Adipose tissue (tissue), 3 donors: ENCODE data around the gene TUFT1. TPM values are rescaled to one million over a fixed set of nuclear protein-coding genes. Genes with fewer than 3 reads are reported as not detected.

Experiments
- H3K27ac ChIP-seq: one replicate; pipeline ENCODE4 v1.5.1; 2013; ENCODE audit warnings: low read depth, low read length
- WGBS, 3 donors: extraction: QIAGEN DNeasy Blood & Tissue Kit; methylation state at CpG; one replicate each; pipeline ENCODE4 v1.1.7; 2013; 5-methylcytosine and 5-hydroxymethylcytosine counted together
- polyA plus RNA-seq, 3 donors: library from polyadenylated mRNA; stranded (reverse); fragments of 200-250 nt; gene quantifications; one replicate each; pipeline ENCODE4 v1.2.3, GENCODE V29; 2013
- donor health status: healthy with polysubstance abuse.
- donor health status: Bipolar disorder and iron deficiency.
- donor health status: healthy.

Gene TUFT1
- polyA plus RNA-seq, 3 donors, result 4.2 to 13.3 (median 4.2) TPM

DNA sequence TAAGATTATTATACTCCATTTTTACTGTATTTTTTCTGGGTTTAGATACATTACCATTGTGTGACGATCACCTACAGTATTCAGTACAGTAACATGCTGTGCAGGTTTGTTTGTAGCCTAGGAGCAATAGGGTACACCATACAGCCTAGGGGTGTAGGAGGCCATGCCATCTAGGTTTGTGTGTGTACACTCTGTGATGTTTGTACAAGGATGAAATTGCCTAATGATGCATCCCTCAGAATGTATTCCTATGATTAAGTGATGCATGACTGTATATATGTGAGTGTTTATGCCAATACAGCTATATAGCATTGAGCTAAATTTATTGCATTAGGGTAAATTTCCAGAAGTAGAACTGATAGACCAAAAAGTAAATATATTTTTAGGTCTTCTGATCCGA, 23.3 kb downstream of the TUFT1 start:
- 45 to 95% (median 47%) methylated on average over 2 of the region's 2 CpGs for WGBS, 3 donors
- no peak overlapping the region for H3K27ac ChIP-seq

- WGBS, 3 donors, result 47 to 66% (median 60%) methylated on average over 5 of the region's 5 CpGs
- H3K27ac ChIP-seq, result no peak overlapping the region
These were observed 25.5 kb downstream of the TUFT1 start for GRCh38 chr1:151565502-151566189.

DNA sequence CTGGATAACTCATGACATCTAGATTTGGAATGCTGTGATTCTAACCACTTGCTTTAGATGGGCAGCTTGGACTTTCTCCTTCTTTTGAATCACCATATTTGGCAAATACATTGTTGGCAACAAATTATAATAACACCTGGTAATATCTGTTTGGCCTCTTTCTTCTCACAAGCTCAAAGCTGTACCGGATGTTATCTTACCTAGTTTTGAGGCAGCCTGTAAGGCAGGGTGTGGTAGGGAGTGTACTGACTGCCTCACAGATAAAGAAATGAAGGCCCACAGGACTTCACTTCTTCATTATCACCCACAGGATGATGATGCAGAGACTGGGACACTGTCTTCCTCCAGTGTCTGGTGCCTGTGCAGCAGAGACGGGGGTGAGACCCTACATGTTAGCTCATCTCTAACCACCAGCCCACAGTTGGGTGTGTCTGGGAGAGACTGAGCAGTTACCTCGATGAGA, 28.5 kb downstream of the TUFT1 start:
- WGBS, 3 donors, result 60 to 77% (median 74%) methylated on average over 3 of the region's 3 CpGs
- H3K27ac ChIP-seq, result no peak overlapping the region

DNA sequence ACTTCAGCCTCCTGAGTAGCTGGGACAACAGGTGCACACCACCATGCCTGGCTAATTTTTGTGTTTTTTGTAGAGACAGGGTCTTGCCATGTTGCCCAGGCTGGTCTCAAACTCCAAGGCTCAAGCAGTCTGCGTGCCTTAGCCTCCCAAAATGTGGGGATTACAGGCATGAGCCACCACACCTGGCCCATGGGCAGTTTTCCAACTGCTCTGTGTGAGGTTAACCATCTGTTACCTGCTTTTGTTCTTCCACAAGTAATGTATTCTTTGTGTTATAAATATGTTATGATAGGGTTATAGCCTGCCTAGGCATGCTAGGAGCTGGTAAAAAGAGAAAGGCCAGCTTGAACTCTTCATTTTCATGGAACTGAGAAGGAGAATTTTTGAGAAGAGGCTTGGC, 30.7 kb downstream of the TUFT1 start:
- H3K27ac ChIP-seq, result no peak overlapping the region
- WGBS, 3 donors, result 47 to 95% (median 81%) methylated on average over 1 of the region's 1 CpG

DNA sequence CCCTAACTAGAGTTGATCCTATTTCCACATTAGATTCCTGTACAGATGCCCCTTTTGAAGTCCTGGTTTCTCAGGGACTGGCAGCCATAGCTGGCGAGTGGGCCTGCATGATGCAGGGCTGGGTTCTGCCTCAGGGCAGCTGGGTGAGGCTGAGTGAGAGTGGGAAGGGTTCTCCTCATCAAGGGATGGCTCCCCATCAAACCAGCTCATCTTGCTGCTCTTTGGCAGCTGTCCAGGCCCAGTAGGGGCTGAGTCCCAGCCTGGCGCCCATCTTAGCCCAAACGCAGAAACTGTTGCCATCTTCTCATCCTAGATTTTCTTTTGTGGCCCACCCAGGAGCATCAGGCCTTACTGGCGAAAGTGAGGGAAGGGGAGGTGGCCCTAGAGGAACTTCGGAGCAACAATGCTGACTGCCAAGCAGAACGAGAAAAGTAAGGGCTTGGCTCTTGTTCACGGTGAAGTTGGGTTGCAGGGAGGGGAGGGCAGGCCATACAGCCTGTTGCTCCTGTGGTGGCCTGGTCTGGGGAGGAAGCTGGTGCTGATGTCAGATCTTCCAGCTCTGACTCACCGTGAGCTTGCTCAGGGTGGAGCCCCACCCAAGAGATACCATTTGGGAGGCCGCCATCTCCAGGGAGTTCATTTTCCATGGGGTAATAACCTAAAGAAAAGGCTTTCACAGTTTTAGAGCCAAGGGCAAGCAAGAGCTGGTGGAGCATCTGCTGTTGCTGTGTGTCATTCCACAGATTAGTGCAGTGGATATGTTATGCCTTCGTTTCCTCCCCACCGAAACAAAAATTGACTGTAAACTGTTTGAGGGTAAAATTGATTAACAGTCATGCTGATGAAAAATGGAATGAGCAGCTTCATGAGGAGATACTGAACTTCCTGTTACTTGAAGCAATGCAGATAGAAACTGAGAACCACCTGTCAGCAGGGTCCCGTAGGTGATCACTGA, 34.7 kb downstream of the TUFT1 start:
- WGBS, 3 donors, result 77 to 84% (median 84%) methylated on average over 12 of the region's 12 CpGs
- H3K27ac ChIP-seq, result no peak overlapping the region

DNA sequence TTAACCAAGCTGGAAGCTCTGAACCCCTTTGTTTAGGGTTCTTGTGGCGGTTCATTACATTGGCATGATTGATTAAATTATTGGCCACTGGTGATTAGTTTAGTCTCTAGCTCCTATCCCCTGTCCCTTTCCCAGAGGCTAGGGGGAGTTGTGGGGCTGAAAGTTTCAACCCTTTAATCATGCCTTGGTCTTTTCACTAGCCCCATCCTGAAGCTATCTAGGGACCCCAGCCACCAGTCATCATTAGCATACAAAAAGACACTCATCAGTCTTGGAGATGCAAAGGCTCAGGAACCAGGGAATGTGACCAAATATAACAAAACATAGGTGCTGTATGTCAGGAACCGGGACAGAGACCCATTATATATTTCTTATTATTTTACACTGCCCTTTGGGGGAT, 37.1 kb downstream of the TUFT1 start:
- 94 to 98% (median 97%) methylated on average over 2 of the region's 2 CpGs for WGBS, 3 donors
- H3K27ac ChIP-seq, result no peak overlapping the region

DNA sequence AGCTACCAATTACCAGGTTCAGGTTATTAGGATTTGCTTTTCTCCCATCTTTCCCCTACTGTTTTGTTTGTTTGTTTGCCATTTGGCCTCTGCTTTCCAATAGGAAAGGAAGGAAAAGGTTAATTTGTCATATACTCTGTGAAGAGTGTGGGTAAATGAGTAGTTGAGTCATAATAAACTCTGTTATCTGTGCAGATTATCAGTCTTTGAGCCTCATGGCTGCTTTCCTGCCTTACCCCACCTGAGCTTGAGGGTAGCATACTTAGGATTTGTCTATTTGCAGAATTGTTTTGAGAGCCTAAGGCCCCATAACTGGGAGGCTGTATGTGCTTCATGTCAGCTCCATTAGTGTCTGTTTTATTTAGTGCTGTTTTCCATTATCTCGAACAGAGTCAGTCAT, 38.8 kb downstream of the TUFT1 start:
- no peak overlapping the region for H3K27ac ChIP-seq
- whole genome bisulfite sequencing, 3 donors, result 89 to 93% (median 92%) methylated on average over 1 of the region's 1 CpG

GRCh38 chr1:151579436-151580225, 39.5 kb downstream of the TUFT1 start:
- no peak overlapping the region for H3K27ac ChIP-seq
- WGBS, 3 donors, result 78 to 85% (median 82%) methylated on average over 8 of the region's 8 CpGs

DNA sequence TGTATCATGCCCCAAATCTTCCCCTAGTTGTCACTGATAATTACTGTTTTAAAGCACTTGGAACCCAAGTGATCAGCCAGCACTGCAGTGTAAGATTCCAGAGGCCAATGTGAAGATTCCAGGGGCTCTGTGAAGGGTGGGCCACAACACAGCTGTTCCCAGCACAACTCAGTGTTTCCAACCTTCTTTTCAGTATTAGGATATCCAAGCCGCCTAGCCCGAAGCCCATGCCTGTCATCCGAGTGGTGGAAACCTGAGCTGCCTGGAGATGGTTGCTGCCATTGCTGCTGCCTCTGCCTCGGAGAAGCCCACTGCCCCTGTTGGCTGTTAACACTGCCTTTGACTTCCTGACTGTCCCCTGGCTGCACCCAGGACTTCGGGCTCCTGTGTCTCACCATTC, 41.3 kb downstream of the TUFT1 start:
- no peak overlapping the region for H3K27ac ChIP-seq
- 67 to 85% (median 80%) methylated on average over 5 of the region's 5 CpGs for WGBS, 3 donors

DNA sequence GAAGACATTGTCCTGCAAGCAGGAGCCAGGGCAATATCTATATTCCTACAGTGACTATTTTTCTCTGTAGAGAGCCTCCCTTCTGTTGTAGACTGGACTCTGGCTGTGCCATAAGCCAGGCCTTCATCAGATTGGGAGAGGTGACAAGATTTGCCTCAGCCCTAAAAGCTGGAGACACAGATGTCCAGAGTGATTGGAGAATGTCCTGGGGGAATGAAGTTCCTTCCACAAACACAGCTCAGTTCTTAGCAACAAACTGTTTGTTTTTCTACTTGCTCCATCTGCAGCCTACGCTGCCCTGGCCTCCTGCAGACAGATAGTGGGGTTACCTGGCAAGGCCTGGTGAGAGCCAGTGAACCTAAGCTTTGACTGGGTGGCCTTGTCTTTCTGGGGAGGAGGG, 41.8 kb downstream of the TUFT1 start:
- WGBS, 3 donors, result 44 to 90% (median 82%) methylated on average over 1 of the region's 1 CpG

DNA sequence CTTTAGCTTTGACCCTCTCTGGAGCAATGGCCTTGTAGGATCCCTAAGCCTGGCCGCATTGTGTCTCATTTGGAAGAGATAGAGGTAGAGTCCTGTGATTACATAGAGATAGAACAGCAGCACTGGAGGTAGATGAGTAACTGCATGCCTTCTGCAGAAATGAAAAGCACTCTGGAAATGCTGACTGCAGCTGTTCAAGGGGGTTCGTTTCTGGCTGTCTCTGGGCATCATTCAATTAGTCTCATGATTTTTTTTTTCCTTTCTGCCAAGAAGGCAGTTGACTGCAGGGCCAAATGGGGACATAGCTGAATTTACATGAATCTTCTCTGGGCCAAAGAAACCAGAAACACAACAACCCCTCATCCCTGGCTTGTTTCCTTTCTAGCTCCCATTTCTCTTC, 43.7 kb downstream of the TUFT1 start:
- 52 to 70% (median 70%) methylated on average over 2 of the region's 2 CpGs for WGBS, 3 donors

More for the DNA sequence above, 41.8 kb downstream of the TUFT1 start:
- H3K27ac ChIP-seq, result no peak overlapping the region

DNA sequence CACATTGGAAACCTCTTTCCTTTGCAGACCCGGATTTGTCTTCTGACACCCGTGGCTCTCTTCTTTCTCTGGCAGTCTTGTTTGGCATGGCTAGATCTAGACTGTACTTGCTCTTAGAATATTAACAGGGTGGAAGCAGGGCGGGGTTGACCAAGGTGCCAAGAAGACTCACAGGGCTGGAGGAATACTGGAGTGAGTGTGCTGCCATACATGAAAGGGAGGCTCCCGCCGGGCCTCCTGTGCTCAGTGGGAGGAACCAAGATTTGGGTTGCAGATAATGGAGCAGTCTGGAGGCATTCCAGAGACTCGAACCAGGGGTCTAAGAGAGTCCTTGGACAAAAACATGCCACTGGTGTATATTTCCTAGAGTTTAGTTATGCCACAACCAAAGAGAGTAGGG, 44.2 kb downstream of the TUFT1 start:
- 63 to 70% (median 70%) methylated on average over 6 of the region's 6 CpGs for WGBS, 3 donors

More for the DNA sequence above, 43.7 kb downstream of the TUFT1 start:
- H3K27ac ChIP-seq, result no peak overlapping the region

DNA sequence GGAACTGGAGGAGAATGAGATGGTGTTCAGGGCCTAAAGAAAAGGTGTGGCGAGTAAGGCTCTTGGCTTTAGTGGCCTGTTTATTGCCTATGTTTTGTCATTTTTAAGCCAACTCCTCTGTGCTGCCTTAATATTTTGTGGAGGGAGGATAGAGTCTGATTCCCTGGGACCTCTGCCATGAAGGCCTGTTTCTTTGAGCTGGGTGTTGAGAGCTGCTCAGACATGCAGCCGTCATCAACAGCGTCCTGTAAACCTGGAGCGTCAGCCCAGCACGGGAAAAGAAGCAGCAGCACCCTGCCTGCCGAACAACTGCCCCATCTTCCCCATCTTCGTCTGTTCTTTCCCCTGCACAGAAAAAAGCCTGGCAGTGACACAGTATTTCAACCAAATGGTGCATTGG, 44.7 kb downstream of the TUFT1 start:
- no peak overlapping the region for H3K27ac ChIP-seq
- WGBS, 3 donors, result 64 to 79% (median 70%) methylated on average over 7 of the region's 7 CpGs

More for the DNA sequence above, 44.2 kb downstream of the TUFT1 start:
- no peak overlapping the region for H3K27ac ChIP-seq

DNA sequence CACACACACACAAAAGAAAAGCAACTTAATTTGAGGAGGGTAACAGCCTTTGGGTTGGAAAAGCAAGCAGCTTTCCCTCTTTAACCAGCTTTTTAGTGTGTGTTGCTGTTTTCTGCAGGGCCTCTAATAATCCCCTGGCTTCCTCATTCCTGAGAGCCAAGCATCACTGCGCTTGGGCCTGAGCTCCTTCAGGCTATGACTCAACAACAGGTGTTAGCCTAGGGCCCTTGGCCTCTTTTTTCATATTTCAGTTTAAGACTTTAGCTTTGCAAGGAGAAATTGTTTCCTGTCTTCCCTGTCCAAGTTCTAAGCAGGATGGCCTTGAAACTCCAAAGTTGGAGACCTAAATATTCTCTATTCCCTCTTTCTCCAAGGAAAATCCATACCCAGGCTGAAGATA, 45.5 kb downstream of the TUFT1 start:
- no peak overlapping the region for H3K27ac ChIP-seq
- WGBS, 3 donors, result 0 to 70% (median 26%) methylated on average over 1 of the region's 1 CpG

GRCh38 chr1:151590961-151591360, 50.9 kb downstream of the TUFT1 start:
- 84 to 91% (median 89%) methylated on average over 3 of the region's 3 CpGs for WGBS, 3 donors
- H3K27ac ChIP-seq, result no peak overlapping the region

- 10 to 33% (median 16%) methylated on average over 9 of the region's 9 CpGs for WGBS, 3 donors
- no peak overlapping the region for H3K27ac ChIP-seq
These were observed 53.6 kb downstream of the TUFT1 start for GRCh38 chr1:151593730-151594129.

DNA sequence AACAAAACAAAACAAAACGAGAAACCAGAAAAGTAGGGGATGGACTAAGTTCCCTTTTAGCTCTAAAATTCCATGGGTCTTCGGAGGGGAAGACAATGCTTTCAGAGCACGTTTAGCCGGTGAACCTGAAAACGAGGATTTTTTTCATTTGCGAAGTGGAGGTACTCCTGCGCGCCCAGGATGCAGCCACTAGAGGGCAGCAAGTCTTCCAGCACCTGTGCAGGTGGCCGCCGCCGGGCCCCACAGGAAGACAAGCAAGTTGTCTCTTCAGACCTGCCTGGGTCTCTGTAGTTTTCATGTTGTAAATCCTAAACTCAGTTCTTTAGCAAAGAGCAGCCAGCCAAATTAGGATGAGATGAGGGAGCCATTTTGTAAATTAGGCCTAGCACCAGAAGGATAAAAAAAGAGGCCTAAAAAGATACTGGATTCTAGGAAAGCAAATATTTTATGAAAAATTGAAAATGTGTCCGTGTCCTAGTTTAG, 54.1 kb downstream of the TUFT1 start:
- 6 to 9% (median 8%) methylated on average over 12 of the region's 12 CpGs for WGBS, 3 donors
- no peak overlapping the region for H3K27ac ChIP-seq

DNA sequence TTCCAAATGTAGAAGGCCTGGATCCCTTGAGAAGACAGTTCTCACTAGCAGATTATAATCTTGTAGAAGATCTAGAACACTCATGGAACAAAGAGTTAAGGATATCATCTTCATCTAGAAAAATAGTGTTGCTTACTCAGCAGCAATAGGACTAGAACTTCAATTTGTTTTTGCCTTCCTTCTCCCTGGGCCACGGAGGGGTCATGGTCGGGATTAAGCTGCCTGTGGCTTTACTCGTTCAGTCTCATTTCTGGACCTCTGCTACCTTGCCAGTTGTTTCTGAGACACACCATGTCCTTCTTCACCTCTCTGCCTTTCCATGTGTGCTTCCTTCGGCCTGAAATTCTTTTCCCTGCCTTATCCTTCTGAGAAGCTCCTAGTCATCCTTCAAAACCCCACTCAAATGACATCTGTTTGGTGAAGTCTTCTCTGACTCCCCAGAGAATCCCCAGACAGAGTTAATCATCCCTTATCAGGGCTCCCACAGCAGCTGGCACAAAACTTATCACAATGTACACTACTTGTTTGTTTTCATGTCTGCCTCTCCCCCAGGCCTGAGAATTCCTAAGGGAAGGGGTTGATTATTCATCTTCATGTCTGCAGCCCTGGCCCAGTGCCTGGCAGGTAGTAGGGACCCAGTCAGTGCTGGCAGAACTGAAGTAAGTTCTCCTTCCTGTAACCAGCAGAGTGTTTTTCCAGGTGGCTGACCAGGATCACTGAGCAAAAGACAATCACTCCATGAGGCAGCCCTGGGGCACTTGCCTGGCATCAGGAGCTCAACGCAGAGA, 56.3 kb downstream of the TUFT1 start:
- WGBS, 3 donors, result 76 to 90% (median 90%) methylated on average over 5 of the region's 5 CpGs
- H3K27ac ChIP-seq, result no peak overlapping the region
